HG03439 (cell line): Measurements from ENCODE around the gene LAIR1.
"Not testable (repeated sequence)": the region's sequence is repeated elsewhere in the genome, so short reads cannot be mapped to it uniquely, and the experiment has no call there.

Experiments used
- ATAC-seq: cut with Tn5 transposase; IDR thresholded peaks from one replicate; pipeline ENCODE4 v1.9.1; 2021; ENCODE audit warnings: mild to moderate bottlenecking, moderate library complexity; ENCODE audit not compliant: unreplicated experiment

LAIR1 gene

GRCh38 chr19:54343868-54344267, 20.9 kb downstream of the LAIR1 start:
- ATAC-seq, result no peak

DNA sequence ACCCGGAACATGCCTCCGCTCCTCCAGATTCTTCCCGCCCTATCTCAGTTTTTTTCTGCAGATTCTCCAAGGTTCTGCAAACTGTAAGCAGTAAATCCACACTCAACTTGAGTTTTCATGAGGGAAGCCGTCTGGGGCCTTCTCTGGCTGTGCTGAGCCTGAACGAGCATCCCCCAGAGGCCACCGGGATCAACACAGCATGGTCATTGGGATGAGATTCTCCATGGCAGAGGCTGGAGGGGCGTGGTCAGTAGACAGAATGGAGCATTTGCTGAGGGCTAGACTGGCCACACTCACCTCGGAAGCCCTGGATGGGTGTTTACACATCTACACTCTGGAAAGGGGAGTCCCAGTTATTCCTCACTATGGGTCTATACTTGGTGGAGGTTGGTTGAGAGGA, 23.4 kb downstream of the LAIR1 start:
- ATAC-seq, result no peak

GRCh38 chr19:54339646-54340358, 24.9 kb downstream of the LAIR1 start:
- ATAC-seq, result no peak

- no peak for ATAC-seq
Observed at GRCh38 chr19:54338521-54338920, 26.2 kb downstream of the LAIR1 start.

DNA sequence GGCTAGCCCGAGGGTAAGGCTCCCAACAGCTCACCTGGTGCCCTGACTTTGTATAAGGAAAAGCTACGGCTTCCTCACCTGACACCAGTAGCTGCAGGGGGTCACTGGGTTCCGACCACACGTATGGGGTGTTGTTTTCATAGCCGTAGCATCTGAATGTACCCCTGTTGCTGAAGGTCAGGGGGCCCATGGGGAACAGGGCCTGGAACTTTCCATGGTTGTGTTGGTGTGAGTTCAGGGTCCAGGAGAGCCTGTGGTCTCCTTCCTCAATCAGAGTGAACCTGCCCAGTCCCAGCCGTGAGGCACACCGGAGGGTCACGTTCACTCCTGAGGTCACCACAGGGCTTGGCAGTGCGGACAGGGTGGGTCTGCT, 26.9 kb downstream of the LAIR1 start:
- ATAC-seq, result no peak

DNA sequence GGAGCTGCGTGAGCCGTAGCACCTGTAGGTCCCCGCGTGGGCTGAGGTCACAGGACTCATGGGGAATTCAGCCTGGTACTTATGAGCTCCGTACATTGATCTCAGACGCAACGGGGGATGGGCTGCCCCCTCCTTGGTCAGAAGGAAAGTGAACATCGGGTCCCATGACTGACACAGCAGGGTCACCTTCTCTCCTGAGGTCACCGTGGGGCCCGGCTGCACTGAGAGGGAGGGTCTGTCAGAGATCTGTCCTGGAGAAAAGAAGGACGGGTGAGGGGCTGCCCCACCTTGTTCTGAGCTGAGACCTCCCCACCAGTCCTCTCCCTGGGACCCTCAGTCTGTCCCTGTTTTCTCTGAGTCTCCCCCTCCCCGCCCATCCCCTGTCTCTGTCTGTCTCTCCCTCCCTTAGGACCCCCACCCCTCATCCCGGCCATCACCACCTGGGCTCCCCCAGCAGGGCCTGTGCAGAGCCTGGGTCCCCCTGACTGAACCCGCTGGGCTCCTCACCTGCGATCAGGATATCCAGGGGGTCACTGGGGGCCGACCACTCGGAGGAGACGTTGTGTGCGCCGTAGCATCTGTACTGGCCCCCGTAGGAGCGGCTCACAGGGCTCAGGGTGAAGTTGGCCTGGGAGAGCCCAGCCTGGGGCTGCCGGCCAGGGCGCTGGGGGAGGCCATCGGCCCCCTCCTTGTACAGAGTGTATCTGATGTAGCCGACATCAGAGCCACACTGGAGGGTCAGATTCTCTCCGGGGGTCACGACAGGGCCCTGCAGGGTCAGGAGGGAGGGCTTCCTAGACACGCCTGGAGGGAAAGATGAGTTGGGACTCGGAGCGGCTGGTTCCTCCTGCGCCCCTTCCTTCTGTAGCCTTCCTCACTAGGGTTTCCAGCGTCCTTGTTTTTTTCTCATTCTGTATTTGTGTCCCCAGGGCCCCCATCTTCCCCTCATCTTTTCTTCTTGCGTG, 27.6 kb downstream of the LAIR1 start:
- ATAC-seq, result no peak

- ATAC-seq, result no peak
Observed at GRCh38 chr19:54335979-54336892, 28.5 kb downstream of the LAIR1 start.

DNA sequence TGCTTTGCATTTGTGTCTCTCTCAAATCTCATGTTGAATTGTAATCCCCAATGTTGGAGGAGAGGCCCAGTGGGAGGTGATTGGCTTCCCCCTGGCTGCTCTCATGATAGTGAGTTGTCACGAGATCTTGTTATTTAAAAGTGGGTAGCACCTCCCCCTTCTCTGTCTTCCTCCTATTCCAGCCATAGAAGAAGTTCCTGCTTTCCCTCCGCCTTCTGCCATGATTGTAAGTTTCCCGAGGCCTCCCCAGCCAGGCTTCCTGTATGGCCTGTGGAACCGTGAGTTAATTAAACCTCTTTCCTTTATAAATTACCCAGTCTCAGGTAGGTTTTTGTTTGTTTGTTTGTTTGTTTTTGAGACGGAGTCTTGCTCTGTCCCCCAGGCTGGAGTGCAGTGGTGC, 29.6 kb downstream of the LAIR1 start:
- ATAC-seq, result no peak

DNA sequence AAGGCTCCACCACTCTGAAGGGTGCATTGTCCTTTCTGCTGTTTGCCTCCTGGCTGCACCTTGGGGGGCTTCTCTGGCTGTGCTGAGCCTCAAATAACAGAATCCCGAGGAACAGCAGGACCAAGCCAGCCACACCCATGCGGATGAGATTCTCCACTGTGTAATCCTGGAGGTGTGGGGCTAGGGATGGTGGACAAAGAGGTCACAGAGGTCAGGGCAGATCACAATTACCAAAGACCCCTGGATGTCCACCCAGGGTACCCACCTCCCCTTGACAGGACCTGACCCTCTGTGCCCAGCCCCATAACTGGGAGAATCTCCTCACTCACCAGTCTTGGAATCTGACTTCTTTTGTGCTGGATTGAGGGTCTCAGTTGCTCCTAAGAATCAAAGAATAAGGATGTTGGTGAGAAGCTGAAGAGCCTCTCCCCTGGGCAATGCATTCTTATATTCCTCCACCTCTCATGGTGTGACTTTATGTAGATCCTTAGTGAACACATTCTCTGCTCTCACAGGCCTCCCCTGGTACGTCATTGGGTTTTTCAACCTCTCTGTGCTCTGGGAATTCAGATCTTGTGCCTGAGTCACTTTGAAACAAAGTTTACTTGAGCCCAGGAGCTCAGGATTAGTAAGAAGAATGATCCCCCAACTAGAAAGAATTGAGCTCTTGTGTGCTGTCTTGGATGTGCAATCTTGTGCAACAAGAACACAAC, 31.0 kb downstream of the LAIR1 start:
- no peak for ATAC-seq

DNA sequence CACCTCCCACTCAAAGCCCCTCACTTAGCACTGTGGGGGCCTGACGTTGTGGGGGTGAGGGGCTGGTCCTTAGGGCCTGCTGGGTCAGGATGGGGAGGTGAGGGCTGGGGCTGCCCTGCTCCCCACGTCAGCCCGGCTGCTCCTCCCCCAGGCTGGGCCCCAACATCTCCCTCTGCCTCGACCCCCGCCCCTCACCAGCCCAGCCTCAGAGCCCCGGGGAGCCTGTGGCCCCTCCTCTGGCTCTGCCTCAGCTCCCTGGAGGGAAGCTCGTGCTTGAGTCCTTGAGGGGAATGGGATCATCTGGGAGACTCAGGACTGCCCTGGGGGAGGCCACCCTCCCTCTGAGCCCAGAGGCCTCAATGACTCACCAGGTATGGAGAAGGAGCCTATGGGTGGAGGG, 32.6 kb downstream of the LAIR1 start:
- ATAC-seq, result no peak

- ATAC-seq, result no peak
Observed at GRCh38 chr19:54331626-54332025, 33.1 kb downstream of the LAIR1 start.

DNA sequence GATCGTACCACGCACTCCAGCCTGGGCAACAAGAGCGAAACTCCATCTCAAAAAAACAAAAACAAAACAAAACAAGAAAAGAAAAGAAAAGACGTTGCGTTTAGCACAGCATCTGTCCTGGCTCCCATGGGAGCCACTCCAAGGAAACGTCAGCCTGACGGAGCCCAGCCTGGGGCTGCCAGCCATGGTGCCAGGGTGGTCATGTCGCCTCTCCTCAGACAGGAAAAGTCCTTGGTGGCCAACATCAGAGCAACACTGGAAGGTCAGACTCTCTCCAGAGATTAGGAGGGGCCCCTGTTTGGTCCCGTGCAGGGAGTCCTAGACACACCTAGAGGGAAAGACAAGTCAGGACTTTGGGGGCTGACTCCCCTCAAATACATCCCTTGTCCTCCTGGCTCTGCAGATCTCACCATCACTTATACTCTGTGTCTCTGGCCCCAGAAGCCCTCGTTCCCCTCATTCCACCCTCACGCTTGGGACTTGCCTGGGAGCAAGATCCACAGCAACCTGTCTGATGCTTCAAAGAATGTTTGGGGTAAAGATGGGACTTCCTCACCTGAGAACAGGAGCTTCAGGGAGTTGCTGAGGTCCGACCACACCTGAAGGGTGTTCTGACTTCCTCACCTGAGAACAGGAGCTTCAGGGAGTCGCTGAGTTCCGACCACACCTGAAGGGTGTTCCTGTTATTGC, 35.1 kb downstream of the LAIR1 start:
- ATAC-seq, result no peak

- ATAC-seq, result not testable (repeated sequence)
Observed at GRCh38 chr19:54328781-54329180, 36.0 kb downstream of the LAIR1 start.

DNA sequence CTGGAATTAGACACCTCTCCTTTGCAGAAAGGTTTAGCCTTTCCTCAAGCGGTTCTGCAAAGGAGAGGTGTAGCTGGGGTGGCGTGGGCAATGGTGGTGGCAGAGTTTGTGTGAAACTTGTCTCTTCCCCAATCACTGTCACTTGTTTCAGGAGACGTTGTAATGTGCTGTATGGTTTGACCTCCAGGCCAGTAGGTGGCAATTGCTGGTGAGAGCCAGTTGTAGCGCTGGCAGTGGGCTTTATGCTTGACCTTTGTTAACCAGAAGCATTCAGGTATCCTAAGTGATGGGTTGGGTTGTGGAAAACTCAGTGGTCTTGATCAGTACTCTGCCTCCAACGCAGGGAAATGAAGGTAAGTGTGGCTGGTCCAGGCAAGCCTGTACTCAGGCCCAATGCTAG, 39.1 kb downstream of the LAIR1 start:
- ATAC-seq, result no peak

DNA sequence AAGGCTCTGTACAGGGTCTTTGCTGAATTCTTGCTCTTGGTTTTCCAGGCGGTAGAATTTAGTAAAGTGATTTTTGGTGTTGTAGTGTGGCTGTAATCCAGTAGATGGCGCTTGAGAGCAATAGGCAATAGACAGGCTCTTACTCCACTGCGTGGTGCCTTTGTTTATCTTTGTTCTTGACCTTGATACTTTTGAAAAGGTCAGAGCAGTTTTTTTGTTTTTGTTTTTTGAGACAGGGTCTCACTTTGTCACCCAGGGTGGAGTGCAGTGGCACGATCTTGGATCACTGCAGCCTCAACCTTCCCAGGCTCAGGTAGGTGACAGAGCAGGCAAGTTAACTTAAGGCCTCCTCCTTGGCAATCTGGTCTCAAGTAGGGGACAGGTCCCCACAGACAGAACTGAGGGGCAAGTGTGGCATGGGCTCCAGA, 39.5 kb downstream of the LAIR1 start:
- ATAC-seq, result no peak

GRCh38 chr19:54324071-54324470, 40.7 kb downstream of the LAIR1 start:
- ATAC-seq, result no peak

- ATAC-seq, result not testable (repeated sequence)
Observed at GRCh38 chr19:54322934-54323333, 41.8 kb downstream of the LAIR1 start.

GRCh38 chr19:54322295-54322694, 42.4 kb downstream of the LAIR1 start:
- ATAC-seq, result not testable (repeated sequence)

DNA sequence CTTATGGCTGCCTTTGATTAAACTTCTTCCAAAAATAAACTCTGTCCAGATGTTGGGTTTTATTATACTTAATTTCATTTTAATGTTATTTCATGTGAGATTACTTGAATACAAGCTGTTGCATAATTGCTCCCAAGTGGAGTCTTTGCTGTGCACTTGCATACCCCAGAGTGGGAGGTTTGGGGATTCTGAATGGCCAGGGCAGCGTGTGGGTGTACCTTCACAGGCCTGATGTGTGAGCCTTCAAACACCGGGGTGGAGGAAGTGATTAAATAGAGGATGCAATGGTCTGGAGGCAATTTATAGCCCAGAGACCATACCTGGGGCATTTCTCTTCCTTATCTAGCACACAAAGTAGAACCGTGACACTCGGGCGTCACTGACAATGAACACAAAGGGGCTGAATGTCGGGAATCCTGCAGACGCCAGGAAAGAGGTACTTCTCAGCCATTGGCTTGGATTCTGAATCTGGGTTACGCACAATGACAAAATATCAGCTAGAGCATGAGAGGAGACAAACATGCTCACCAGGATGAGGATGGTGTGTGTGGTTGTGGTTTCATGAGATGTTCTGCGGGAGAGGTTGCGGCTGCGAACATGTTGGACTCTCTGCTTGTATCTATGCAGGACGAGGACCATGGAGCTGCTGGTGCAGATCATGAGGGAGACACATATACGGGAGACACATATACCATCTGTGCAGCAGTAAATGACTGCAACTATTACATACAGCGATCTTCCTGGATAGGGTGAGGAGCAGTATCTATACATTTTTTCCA, 44.6 kb downstream of the LAIR1 start:
- ATAC-seq, result no peak
